Fibroblast of pulmonary artery (primary cell): Measurements from ENCODE around the gene PCAT6.

Experiments used
- DNase-seq: peaks from one replicate; pipeline ENCODE4 v3.0.0-alpha.2; 2010; ENCODE audit warnings: low read depth
- H3K4me3 ChIP-seq: replicated peaks from 2 replicates; pipeline ENCODE4 v1.5.1; 2011; ENCODE audit warnings: low read depth, mild to moderate bottlenecking, control low read depth, low read length, moderate library complexity
- CTCF ChIP-seq: IDR thresholded peaks from 2 replicates; pipeline ENCODE4 v1.5.1; 2011; ENCODE audit warnings: mild to moderate bottlenecking, control low read depth, low read length, inconsistent platforms; ENCODE audit errors: missing control alignments

Gene PCAT6

GRCh38 chr1:202835548-202836072 is 24.9 kb downstream of the PCAT6 start:
- no peak for TF ChIP-seq CTCF
- no peak overlapping the region for H3K4me3 ChIP-seq
- DNase-seq = no peak

- no peak for DNase-seq
- H3K4me3 ChIP-seq = no peak overlapping the region
- no peak for TF ChIP-seq CTCF
Observed at GRCh38 chr1:202836623-202837403, 26.1 kb downstream of the PCAT6 start.

GRCh38 chr1:202837746-202838262 is 27.1 kb downstream of the PCAT6 start:
- no peak for TF ChIP-seq CTCF
- no peak overlapping the region for H3K4me3 ChIP-seq
- DNase-seq = no peak

- no peak overlapping the region for H3K4me3 ChIP-seq
- TF ChIP-seq CTCF = no peak
- DNase-seq = no peak
Observed at GRCh38 chr1:202843081-202843480, 32.3 kb downstream of the PCAT6 start.

- DNase-seq = no peak
- no peak for TF ChIP-seq CTCF
- H3K4me3 ChIP-seq = no peak overlapping the region
Observed at GRCh38 chr1:202844259-202844658, 33.5 kb downstream of the PCAT6 start.

- DNase-seq = peak; percentile 29
- no peak overlapping the region for H3K4me3 ChIP-seq
- no peak for TF ChIP-seq CTCF
Observed at GRCh38 chr1:202844935-202845334, 34.2 kb downstream of the PCAT6 start.

GRCh38 chr1:202848191-202848542 is 37.4 kb downstream of the PCAT6 start:
- no peak overlapping the region for H3K4me3 ChIP-seq
- no peak for TF ChIP-seq CTCF
- DNase-seq = no peak
